Endodermal cell (in vitro differentiated cells): Measurements from ENCODE around the gene TGFBR3L. TPM values are rescaled to one million over a fixed set of nuclear protein-coding genes. Genes with fewer than 3 reads are reported as not detected.

Experiments used
- DNase-seq: peaks from one replicate; pipeline ENCODE4 v3.0.0-alpha.2; 2017
- H3K27ac ChIP-seq: 2 replicates; pipeline ENCODE4 v1.5.1; 2013; ENCODE audit warnings: mild to moderate bottlenecking, low read depth, low read length, moderate library complexity
- H3K27me3 ChIP-seq: 2 replicates; pipeline ENCODE4 v1.6.1; 2013; ENCODE audit warnings: mild to moderate bottlenecking, low read length, moderate library complexity; ENCODE audit not compliant: insufficient read depth, control insufficient read depth, poor library complexity, severe bottlenecking
- H3K36me3 ChIP-seq: 2 replicates; pipeline ENCODE4 v1.7.0; 2013; ENCODE audit warnings: mild to moderate bottlenecking, low read length, moderate library complexity; ENCODE audit not compliant: control insufficient read depth, insufficient read depth
- H3K4me1 ChIP-seq: one replicate; pipeline ENCODE4 v1.7.0; 2013; ENCODE audit warnings: low read length; ENCODE audit not compliant: control insufficient read depth, insufficient read depth
- H3K4me3 ChIP-seq: 2 replicates; pipeline ENCODE4 v1.5.1; 2013; ENCODE audit warnings: mild to moderate bottlenecking, low read length, moderate library complexity
- H3K9ac ChIP-seq: 2 replicates; pipeline ENCODE4 v1.6.1; 2013; ENCODE audit warnings: mild to moderate bottlenecking, low read length, moderate library complexity; ENCODE audit not compliant: poor library complexity, severe bottlenecking; ENCODE audit errors: extremely low read depth
- H3K9me3 ChIP-seq: 2 replicates; pipeline ENCODE4 v1.6.1; 2013; ENCODE audit warnings: mild to moderate bottlenecking, low read length, moderate library complexity; ENCODE audit not compliant: control insufficient read depth
- H3K27ac Mint-ChIP-seq: 2 replicates; pipeline ENCODE4 v1.8.0; 2020; ENCODE audit warnings: mixed read lengths
- H3K27me3 Mint-ChIP-seq: 2 replicates; pipeline ENCODE4 v1.8.0; 2021; ENCODE audit warnings: mild to moderate bottlenecking, mixed read lengths; ENCODE audit not compliant: insufficient read depth
- H3K36me3 Mint-ChIP-seq: 2 replicates; pipeline ENCODE4 v1.8.0; 2020; ENCODE audit warnings: low read depth, mixed read lengths
- H3K4me1 Mint-ChIP-seq: 2 replicates; pipeline ENCODE4 v1.8.0; 2020; ENCODE audit warnings: mixed read lengths
- H3K4me3 Mint-ChIP-seq: 2 replicates; pipeline ENCODE4 v1.8.0; 2020; ENCODE audit warnings: mild to moderate bottlenecking, moderate library complexity, mixed read lengths
- H3K9me3 Mint-ChIP-seq: 2 replicates; pipeline ENCODE4 v1.8.0; 2020; ENCODE audit warnings: mild to moderate bottlenecking, mixed read lengths
- CTCF ChIP-seq: fragments of 200-600 bp; sonication (generic); conservative IDR thresholded peaks from 2 replicates; pipeline ENCODE4 v1.5.0; 2021; ENCODE audit warnings: antibody characterized with exemption, mild to moderate bottlenecking
- WGBS, 2 experiments: methylation state at CpG; one replicate each; pipeline versions ENCODE4 v1.1.5 to v1.1.7; 2013; ENCODE audit warnings: missing lambda C conversion rate in 2 of 2, mixed read lengths in 1 of 2; ENCODE audit not compliant: insufficient coverage in 1 of 2, insufficient read length in 1 of 2; 5-methylcytosine and 5-hydroxymethylcytosine counted together
- long read RNA-seq, 4 experiments: library from polyadenylated mRNA in 2 of 4; library from RNA in 1 of 4; library from capped mRNA in 1 of 4; stranded (forward) in 3 of 4; unstranded in 1 of 4; transcript quantifications; one replicate each; pipeline ENCODE4 v2.0.0, GENCODE V29; 2020 to 2021; ENCODE audit warnings: inconsistent platforms in 1 of 4
- polyA plus RNA-seq, 2 experiments: library from polyadenylated mRNA; stranded (reverse); fragments of 50-300 nt; gene quantifications; one replicate each; pipeline ENCODE4 v1.2.3, GENCODE V29; 2013
- total RNA-seq, 2 donors: library from RNA; stranded (reverse); fragmentation: NEBNext Ultra II Directional in 1 of 2; extraction: Animal tissue kit (Norgen Biotek cat#: 25700) in 1 of 2; gene quantifications; 2 replicates in 1 of 2; 3 replicates in 1 of 2; pipeline ENCODE4 v1.2.1, GENCODE V29; 2021

TGFBR3L gene
- 1 to 10 TPM in 1 of 2 donors, under 1 TPM in 1; 0.84 to 2.2 TPM for total RNA-seq
- polyA plus RNA-seq (2013, experiment 1 of 2) = 1.3 TPM
- 0.58 TPM for polyA plus RNA-seq (2013, experiment 2 of 2)
- long read RNA-seq, experiment 1, partial matches to known transcripts = 1 of 4 reads
- long read RNA-seq, experiment 1, other reads (novel, unspliced or antisense) = 2 of 4 reads
- long read RNA-seq, experiment 2, partial matches to known transcripts = 2 of 4 reads
- long read RNA-seq, experiment 2, other reads (novel, unspliced or antisense) = 0 of 4 reads
- long read RNA-seq, experiment 3, partial matches to known transcripts = 0 of 1 reads
- long read RNA-seq, experiment 3, other reads (novel, unspliced or antisense) = 0 of 1 reads
- long read RNA-seq, experiment 4 = 0 reads

DNA sequence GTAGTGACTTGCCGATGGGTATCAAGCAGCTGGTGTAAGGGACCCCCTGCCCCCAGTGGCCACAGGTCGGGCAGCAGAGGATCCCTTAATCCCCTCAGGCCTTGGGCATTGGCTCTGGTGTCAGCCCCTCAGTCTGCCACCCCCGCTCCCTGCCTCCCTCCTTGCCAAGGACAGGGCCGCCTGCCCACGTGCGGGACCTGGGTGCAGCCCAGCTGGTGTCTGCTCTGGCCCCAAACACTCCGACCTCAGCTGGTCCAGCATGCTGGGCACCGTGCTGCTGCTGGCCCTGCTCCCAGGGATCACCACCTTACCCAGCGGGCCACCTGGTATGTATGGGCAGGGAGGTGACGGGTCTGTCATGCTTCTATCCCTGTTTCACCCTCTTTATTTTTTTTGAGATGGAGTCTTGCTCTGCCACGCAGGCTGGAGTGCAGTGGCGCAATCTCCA, at the start of gene TGFBR3L:
Gene TGFBR3L, plus strand, starts transcription at position 233 of the 448 bp plus-strand sequence.
- no peak within 1 kb of the TSS for H3K4me3 ChIP-seq

GRCh38 chr19:7865262-7865911, 49.2 kb upstream of the TGFBR3L start:
- Mint-ChIP-seq H3K27me3 (peaks cover 83% of the 10 kb centered on the region), H3K4me1 (no peaks in the 10 kb centered on the region), H3K36me3 (no peaks in the 10 kb centered on the region), H3K27ac (no peak overlapping the region), H3K4me3 (no peak overlapping the region), H3K9me3 (peaks cover 1% of the 10 kb centered on the region)
- WGBS, 2 experiments = 81 to 84% methylated on average over 9 to 10 of the region's 10 CpGs
- Histone ChIP-seq H3K36me3 (no peaks in the 10 kb centered on the region), H3K27ac (no peak overlapping the region), H3K9me3 (no peaks in the 10 kb centered on the region), H3K9ac (no peak overlapping the region), H3K27me3 (peaks cover 66% of the 10 kb centered on the region), H3K4me3 (no peak overlapping the region), H3K4me1 (no peaks in the 10 kb centered on the region)
- DNase-seq = no peak
- no peak for TF ChIP-seq CTCF

More for the DNA sequence above, at the start of gene TGFBR3L:
- H3K9ac ChIP-seq = no peak within 1 kb of the TSS
- peaks cover 15% of the 10 kb centered on the region for H3K36me3 ChIP-seq
- peaks cover 47% of the 10 kb centered on the region for H3K27me3 Mint-ChIP-seq
- H3K9me3 Mint-ChIP-seq = no peaks in the 10 kb centered on the region
- no peak within 1 kb of the TSS for H3K27ac ChIP-seq
- H3K9me3 ChIP-seq = no peaks in the 10 kb centered on the region
- DNase-seq = no peak
- peaks cover 3% of the 10 kb centered on the region for H3K4me1 Mint-ChIP-seq
- 88 to 94% methylated on average over 10 to 12 of the region's 12 CpGs for WGBS, 2 experiments
- H3K36me3 Mint-ChIP-seq = peaks cover 17% of the 10 kb centered on the region
- no peak within 1 kb of the TSS for H3K27ac Mint-ChIP-seq
- peaks cover 44% of the 10 kb centered on the region for H3K27me3 ChIP-seq
- no peaks in the 10 kb centered on the region for H3K4me1 ChIP-seq
- no peak for TF ChIP-seq CTCF
- H3K4me3 Mint-ChIP-seq = peak within 1 kb of the TSS; percentile 53

- Mint-ChIP-seq H3K36me3 (no peaks in the 10 kb centered on the region), H3K4me3 (no peak overlapping the region), H3K27me3 (peaks cover 75% of the 10 kb centered on the region), H3K9me3 (peaks cover 1% of the 10 kb centered on the region), H3K4me1 (no peaks in the 10 kb centered on the region), H3K27ac (no peak overlapping the region)
- 87 to 93% methylated on average over 6 to 12 of the region's 12 CpGs for WGBS, 2 experiments
- TF ChIP-seq CTCF = peak; percentile 28
- Histone ChIP-seq H3K27ac (no peak overlapping the region), H3K9me3 (no peaks in the 10 kb centered on the region), H3K4me1 (no peaks in the 10 kb centered on the region), H3K9ac (no peak overlapping the region), H3K4me3 (no peak overlapping the region), H3K36me3 (no peaks in the 10 kb centered on the region), H3K27me3 (peaks cover 55% of the 10 kb centered on the region)
- no peak for DNase-seq
Observed at GRCh38 chr19:7866399-7867091, 48.1 kb upstream of the TGFBR3L start.
